GM12878 (cell line): ENCODE measurements around the gene OMD. TPM values are rescaled to one million over a fixed set of nuclear protein-coding genes. Genes with fewer than 3 reads are reported as not detected.

Experiments used
- ATAC-seq: fragments of 200-7000 bp; cut with Tn5 transposase; 3 replicates; pipeline ENCODE4 v1.9.1; 2020; ENCODE audit warnings: mild to moderate bottlenecking, moderate library complexity
- BruUV-seq: library from RNA; stranded (reverse); fragments of 400-500 nt; replicated peaks from 2 replicates; lab custom pipeline; 2021; lab: Mats Ljungman, UMichigan
- CTCF ChIA-PET: fragments of 300-600 bp; sonication (Branson Sonifier 250); formaldehyde crosslinking; extraction: SDS; loops from one replicate; lab custom pipeline; 2021; ENCODE audit warnings: inconsistent platforms; lab: Yijun Ruan, JAX
- POLR2A ChIA-PET: fragments of 350-600 bp; formaldehyde crosslinking; extraction: SDS; loops from one replicate; lab custom pipeline; 2021; ENCODE audit warnings: inconsistent platforms; lab: Charles Lee
- RAD21 ChIA-PET: fragments of 300-600 bp; sonication (Branson Sonifier 250); formaldehyde crosslinking; loops from one replicate; lab custom pipeline; 2023; ENCODE audit warnings: antibody characterized with exemption; ENCODE audit not compliant: unreplicated experiment; lab: Charles Lee
- SMC1A ChIA-PET: fragments of 300-600 bp; sonication (Branson Sonifier 250); formaldehyde crosslinking; loops from one replicate; lab custom pipeline; 2023; ENCODE audit not compliant: unreplicated experiment, uncharacterized antibody; lab: Charles Lee
- DNase-seq: peaks from one replicate; pipeline ENCODE4 v3.0.0-alpha.2; 2011; ENCODE audit warnings: low read depth, low spot score
- FAIRE-seq: peaks from 3 replicates; lab custom pipeline; 2011; peaks lifted over from hg19 to GRCh38; lab: Jason Lieb, UNC
- H2AFZ ChIP-seq: 2 replicates; pipeline ENCODE4 v1.6.0; 2011; ENCODE audit warnings: low read depth, low read length, control low read depth; ENCODE audit not compliant: control insufficient read depth
- H3K27ac ChIP-seq: 2 replicates; pipeline ENCODE4 v1.5.1; 2011; ENCODE audit warnings: control low read depth; ENCODE audit not compliant: control insufficient read depth, insufficient read depth
- H3K27me3 ChIP-seq, 2 experiments: replicated peaks in 1 of 2; 2 replicates each; pipeline versions ENCODE4 v1.6.0 to v1.6.1; 2011; ENCODE audit warnings: low read length in 1 of 2; ENCODE audit not compliant: control insufficient read depth in 2 of 2, insufficient read depth in 2 of 2
- H3K36me3 ChIP-seq, 2 experiments: 2 replicates each; pipeline ENCODE4 v1.5.1; 2011; ENCODE audit warnings: low read length in 1 of 2; ENCODE audit not compliant: control insufficient read depth in 2 of 2, insufficient read depth in 2 of 2
- H3K4me1 ChIP-seq: 2 replicates; pipeline ENCODE4 v1.6.1; 2011; ENCODE audit warnings: mild to moderate bottlenecking, low read length, moderate library complexity, mixed read lengths; ENCODE audit not compliant: control insufficient read depth, insufficient read depth
- H3K4me2 ChIP-seq: 2 replicates; pipeline ENCODE4 v1.6.0; 2011; ENCODE audit warnings: control low read depth; ENCODE audit not compliant: control insufficient read depth, insufficient read depth
- H3K4me3 ChIP-seq: fragments of 200-600 bp; sonication (generic); 2 replicates; pipeline ENCODE4 v1.5.1; 2016
- H3K79me2 ChIP-seq: 2 replicates; pipeline ENCODE4 v1.6.0; 2011; ENCODE audit warnings: low read length; ENCODE audit not compliant: control insufficient read depth, insufficient read depth
- H3K9ac ChIP-seq: 2 replicates; pipeline ENCODE4 v1.8.0; 2011; ENCODE audit warnings: low read length, control low read depth, mixed read lengths; ENCODE audit not compliant: control insufficient read depth, insufficient read depth
- H3K9me3 ChIP-seq: replicated peaks from 3 replicates; pipeline ENCODE4 v1.5.1; 2011; ENCODE audit warnings: mild to moderate bottlenecking, low read length; ENCODE audit not compliant: control insufficient read depth, insufficient read depth
- H4K20me1 ChIP-seq: 2 replicates; pipeline ENCODE4 v1.6.0; 2011; ENCODE audit not compliant: control insufficient read depth, insufficient read depth
- ESRRA ChIP-seq: IDR thresholded peaks from 2 replicates; pipeline ENCODE4 v1.6.1; 2012; ENCODE audit warnings: mild to moderate bottlenecking, low read length, improper control_type of control experiment
- HCFC1 ChIP-seq: fragments of 150-350 bp; IDR thresholded peaks from 2 replicates; pipeline ENCODE4 v1.6.1; 2014; ENCODE audit warnings: low read length
- IKZF2 ChIP-seq, 2 experiments: fragments of 450-650 bp; IDR thresholded peaks; 2 replicates each; pipeline ENCODE4 v1.6.1; 2017; ENCODE audit warnings: mild to moderate bottlenecking in 2 of 2, moderate library complexity in 2 of 2
- KAT2A ChIP-seq: conservative IDR thresholded peaks from 2 replicates; pipeline ENCODE4 v1.6.1; 2011; ENCODE audit warnings: low read depth, low read length; ENCODE audit not compliant: control insufficient read depth
- MXI1 ChIP-seq: fragments of 150-350 bp; IDR thresholded peaks from 2 replicates; pipeline ENCODE4 v1.6.1; 2011; ENCODE audit warnings: low read depth, mild to moderate bottlenecking, inconsistent platforms, low read length, improper control_type of control experiment
- MYB ChIP-seq: fragments of 150-350 bp; IDR thresholded peaks from 2 replicates; pipeline ENCODE4 v1.6.1; 2014; ENCODE audit warnings: mild to moderate bottlenecking, low read depth, low read length, borderline replicate concordance
- NRF1 ChIP-seq: conservative IDR thresholded peaks from 2 replicates; pipeline ENCODE4 v1.6.1; 2011; ENCODE audit warnings: mild to moderate bottlenecking, low read depth, low read length, improper control_type of control experiment
- POLR2A ChIP-seq: IDR thresholded peaks from 2 replicates; pipeline ENCODE4 v1.6.1; 2011; ENCODE audit warnings: low read depth, mild to moderate bottlenecking, low read length
- SUPT20H ChIP-seq: IDR thresholded peaks from 2 replicates; pipeline ENCODE4 v1.6.1; 2011; ENCODE audit warnings: low read depth, mild to moderate bottlenecking, low read length, moderate library complexity, borderline replicate concordance; ENCODE audit not compliant: control insufficient read depth
- SUZ12 ChIP-seq: fragments of 200-600 bp; sonication (generic); IDR thresholded peaks from one replicate; pipeline ENCODE4 v1.6.1; 2018; ENCODE audit warnings: antibody characterized with exemption, mild to moderate bottlenecking; ENCODE audit not compliant: unreplicated experiment
- TCF3 ChIP-seq: IDR thresholded peaks from 2 replicates; pipeline ENCODE4 v1.6.1; 2012; ENCODE audit warnings: low read depth, mild to moderate bottlenecking, low read length, borderline replicate concordance; ENCODE audit not compliant: insufficient read depth
- WGBS: methylation state at CpG from one replicate; pipeline ENCODE4 v1.1.6; 2016; ENCODE audit warnings: low lambda C conversion rate; ENCODE audit not compliant: insufficient replicate concordance, insufficient coverage; ENCODE audit errors: missing lambda C conversion rate; 5-methylcytosine and 5-hydroxymethylcytosine counted together
- in situ Hi-C: fragments of 300-500 bp; cut with MboI; formaldehyde crosslinking; loops from 9 replicates; pipeline ENCODE4 v1.14.3; 2018; ENCODE audit warnings: mixed read lengths
- intact Hi-C: fragments of 100-400 bp; cut with micrococcal nuclease; formaldehyde crosslinking; loops from one replicate; pipeline ENCODE4 v1.14.2; 2022; ENCODE audit not compliant: unreplicated experiment
- polyA plus RNA-seq, 11 experiments: library from polyadenylated mRNA; depleted of rRNA in 4 of 11; unstranded in 6 of 11; stranded (reverse) in 5 of 11; fragments of >200 nt; fragmentation: Nextera tagmentation in 4 of 11; fragmentation: Illumina TruSeq in 1 of 11; extraction: Ambion mirVana in 4 of 11; extraction: Trizol in 1 of 11; gene quantifications; 1 replicate in 1 of 11; 2 replicates in 10 of 11; pipeline versions ENCODE4 v1.2.1 to v1.2.3, GENCODE V29; 2011 to 2016; ENCODE audit warnings: inconsistent platforms in 2 of 11, missing spikeins in 2 of 11, low read depth in 1 of 11
- total RNA-seq, 4 experiments: library from RNA; depleted of rRNA in 3 of 4; stranded (reverse); fragments of >200 nt in 3 of 4; fragmentation: Illumina TruSeq in 1 of 4; extraction: Trizol in 1 of 4; gene quantifications; 2 replicates each; pipeline versions ENCODE4 v1.2.1 to v1.2.3, GENCODE V29; 2013 to 2021

Gene OMD
- total and polyA plus RNA-seq, 10 of the 15 experiments (the other 5 are each of a cell fraction or from before 2014, with no cell fraction given) = 0.08 to 0.70 (median 0.57) TPM; not detected in 7

- BruUV-seq = no TSS peak
- Histone ChIP-seq H3K4me3 (no peak overlapping the region), H3K27me3 (no peaks in the 10 kb centered on the region), H2AFZ (no peak overlapping the region), H3K36me3 (no peaks in the 10 kb centered on the region; a peak in 2 of 4 replicates), H3K4me1 (no peaks in the 10 kb centered on the region), H3K27ac (no peak overlapping the region), H3K79me2 (no peaks in the 10 kb centered on the region), H4K20me1 (no peaks in the 10 kb centered on the region), H3K4me2 (no peak overlapping the region), H3K9me3 (no peaks in the 10 kb centered on the region; the same call in 2 of the 3 replicates), H3K9ac (no peak overlapping the region)
- no peak for DNase-seq
- ChIA-PET POLR2A (no interaction called here), CTCF (no interaction called here), RAD21 (no interaction called here), SMC1A (interaction anchor here (1.3 kb wide), 1 partner anchor 36 kb away, joined by 3 read pairs; no protein-coding TSS in a partner anchor)
- TF ChIP-seq SUPT20H = no peak
- TF ChIP-seq NRF1 = no peak
- TF ChIP-seq TCF3 = no peak
- no peak for TF ChIP-seq IKZF2 (IDR thresholded peaks at IDR 0.05)
- TF ChIP-seq MYB = no peak
- TF ChIP-seq KAT2A = no peak
- TF ChIP-seq SUZ12 = no peak
- TF ChIP-seq MXI1 = no peak
- no peak for TF ChIP-seq POLR2A
- no peak for TF ChIP-seq ESRRA
- no peak for TF ChIP-seq HCFC1
- intact Hi-C loops (no loop called here), in situ Hi-C loops (no loop called here)
- no peak for ATAC-seq
- no peak for FAIRE-seq
- 64% methylated on average over 2 of the region's 2 CpGs for WGBS
Observed at GRCh38 chr9:92369075-92369474, 55.2 kb downstream of the OMD start.

Other genes with a start within 250 kb of the OMD start
- 192 and 241 TPM in 2 replicates for gene IARS1, start 130.8 kb downstream of the OMD start, total RNA-seq (2014; rRNA removed)
- 227 and 229 TPM in 2 replicates for gene IARS1, start 130.8 kb downstream of the OMD start, total RNA-seq (2014; rRNA removed; fragmentation: Illumina TruSeq; extraction: Trizol)
- 140 and 144 TPM in 2 replicates for gene IARS1, start 130.8 kb downstream of the OMD start, total RNA-seq (2021)
- gene IARS1, start 130.8 kb downstream of the OMD start, polyA plus RNA-seq (2011; rRNA removed) = 80.0 and 83.1 TPM in 2 replicates
- gene IARS1, start 130.8 kb downstream of the OMD start, polyA plus RNA-seq (2014; fragmentation: Illumina TruSeq; extraction: Trizol) = 162 and 188 TPM in 2 replicates
- 10 to 100 TPM; 71.0 to 78.8 TPM for gene IARS1, start 130.8 kb downstream of the OMD start, polyA plus RNA-seq (2014; fragmentation: Nextera tagmentation; extraction: Ambion mirVana)
- gene IARS1, start 130.8 kb downstream of the OMD start, polyA plus RNA-seq (2014; rRNA removed) = 92.4 and 98.0 TPM in 2 replicates
- 100 to 1,000 TPM; 180 to 196 TPM for gene IARS1, start 130.8 kb downstream of the OMD start, polyA plus RNA-seq (2016; fragmentation: Nextera tagmentation; extraction: Ambion mirVana)
- 35.4 and 37.4 TPM in 2 replicates for gene NOL8, start 99.1 kb downstream of the OMD start, total RNA-seq (2014; rRNA removed)
- 41.6 and 46.1 TPM in 2 replicates for gene NOL8, start 99.1 kb downstream of the OMD start, total RNA-seq (2014; rRNA removed; fragmentation: Illumina TruSeq; extraction: Trizol)
- 34.4 and 35.3 TPM in 2 replicates for gene NOL8, start 99.1 kb downstream of the OMD start, total RNA-seq (2021)
- 34.9 and 55.5 TPM in 2 replicates for gene NOL8, start 99.1 kb downstream of the OMD start, polyA plus RNA-seq (2011; rRNA removed)
- 55.5 and 62.8 TPM in 2 replicates for gene NOL8, start 99.1 kb downstream of the OMD start, polyA plus RNA-seq (2014; fragmentation: Illumina TruSeq; extraction: Trizol)
- 10 to 100 TPM; 55.9 to 58.6 TPM for gene NOL8, start 99.1 kb downstream of the OMD start, polyA plus RNA-seq (2014; fragmentation: Nextera tagmentation; extraction: Ambion mirVana)
- gene NOL8, start 99.1 kb downstream of the OMD start, polyA plus RNA-seq (2014; rRNA removed) = 23.3 and 33.6 TPM in 2 replicates
- gene NOL8, start 99.1 kb downstream of the OMD start, polyA plus RNA-seq (2016; fragmentation: Nextera tagmentation; extraction: Ambion mirVana) = 10 to 100 TPM; 52.3 to 54.4 TPM
- 20.3 and 24.2 TPM in 2 replicates for gene CENPP, start 98.5 kb downstream of the OMD start, total RNA-seq (2014; rRNA removed)
- 22.1 and 24.5 TPM in 2 replicates for gene CENPP, start 98.5 kb downstream of the OMD start, total RNA-seq (2014; rRNA removed; fragmentation: Illumina TruSeq; extraction: Trizol)
- 17.5 and 19.3 TPM in 2 replicates for gene CENPP, start 98.5 kb downstream of the OMD start, total RNA-seq (2021)
- 13.2 and 21.0 TPM in 2 replicates for gene CENPP, start 98.5 kb downstream of the OMD start, polyA plus RNA-seq (2011; rRNA removed)
- 26.9 and 28.1 TPM in 2 replicates for gene CENPP, start 98.5 kb downstream of the OMD start, polyA plus RNA-seq (2014; fragmentation: Illumina TruSeq; extraction: Trizol)
- 10 to 100 TPM in 1 of 2 experiments, 1 to 10 TPM in 1; 9.4 to 11.7 TPM for gene CENPP, start 98.5 kb downstream of the OMD start, polyA plus RNA-seq (2014; fragmentation: Nextera tagmentation; extraction: Ambion mirVana)
- 14.9 and 15.2 TPM in 2 replicates for gene CENPP, start 98.5 kb downstream of the OMD start, polyA plus RNA-seq (2014; rRNA removed)
- 10 to 100 TPM; 30.2 to 31.4 TPM for gene CENPP, start 98.5 kb downstream of the OMD start, polyA plus RNA-seq (2016; fragmentation: Nextera tagmentation; extraction: Ambion mirVana)
- gene OGN, start 19.9 kb downstream of the OMD start, total RNA-seq (2014; rRNA removed) = 0.05 and 0.11 TPM in 2 replicates
- not detected in 2 replicates for gene OGN, start 19.9 kb downstream of the OMD start, total RNA-seq (2014; rRNA removed; fragmentation: Illumina TruSeq; extraction: Trizol)
- 0.11 TPM in 1 of 2 replicates, not detected in the other for gene OGN, start 19.9 kb downstream of the OMD start, total RNA-seq (2021)
- not detected in 2 replicates for gene OGN, start 19.9 kb downstream of the OMD start, polyA plus RNA-seq (2011; rRNA removed)
- gene OGN, start 19.9 kb downstream of the OMD start, polyA plus RNA-seq (2014; fragmentation: Illumina TruSeq; extraction: Trizol) = 0.04 TPM in 1 of 2 replicates, not detected in the other
- under 1 TPM in 1 of 2 experiments, not detected in 1; 0.19 TPM for gene OGN, start 19.9 kb downstream of the OMD start, polyA plus RNA-seq (2014; fragmentation: Nextera tagmentation; extraction: Ambion mirVana)
- gene OGN, start 19.9 kb downstream of the OMD start, polyA plus RNA-seq (2014; rRNA removed) = 0.05 TPM in 1 of 2 replicates, not detected in the other
- 1 to 10 TPM; 2.1 to 2.5 TPM for gene OGN, start 19.9 kb downstream of the OMD start, polyA plus RNA-seq (2016; fragmentation: Nextera tagmentation; extraction: Ambion mirVana)
- gene ASPN, start 58.0 kb upstream of the OMD start, total RNA-seq (2014; rRNA removed) = not detected in 2 replicates
- gene ASPN, start 58.0 kb upstream of the OMD start, total RNA-seq (2014; rRNA removed; fragmentation: Illumina TruSeq; extraction: Trizol) = not detected in 2 replicates
- gene ASPN, start 58.0 kb upstream of the OMD start, total RNA-seq (2021) = not detected in 2 replicates
- gene ASPN, start 58.0 kb upstream of the OMD start, polyA plus RNA-seq (2011; rRNA removed) = not detected in 2 replicates
- gene ASPN, start 58.0 kb upstream of the OMD start, polyA plus RNA-seq (2014; fragmentation: Illumina TruSeq; extraction: Trizol) = not detected in 2 replicates
- gene ASPN, start 58.0 kb upstream of the OMD start, polyA plus RNA-seq (2014; fragmentation: Nextera tagmentation; extraction: Ambion mirVana) = under 1 TPM in 1 of 2 experiments, not detected in 1; 0.03 TPM
- not detected in 2 replicates for gene ASPN, start 58.0 kb upstream of the OMD start, polyA plus RNA-seq (2014; rRNA removed)
- under 1 TPM; 0.42 to 0.47 TPM for gene ASPN, start 58.0 kb upstream of the OMD start, polyA plus RNA-seq (2016; fragmentation: Nextera tagmentation; extraction: Ambion mirVana)
- gene ECM2, start 111.5 kb upstream of the OMD start, total RNA-seq (2014; rRNA removed) = 0.06 TPM in 1 of 2 replicates, not detected in the other
- 0.09 TPM in 1 of 2 replicates, not detected in the other for gene ECM2, start 111.5 kb upstream of the OMD start, total RNA-seq (2014; rRNA removed; fragmentation: Illumina TruSeq; extraction: Trizol)
- gene ECM2, start 111.5 kb upstream of the OMD start, total RNA-seq (2021) = 0.08 TPM in 1 of 2 replicates, not detected in the other
- gene ECM2, start 111.5 kb upstream of the OMD start, polyA plus RNA-seq (2011; rRNA removed) = 0.03 and 0.06 TPM in 2 replicates
- gene ECM2, start 111.5 kb upstream of the OMD start, polyA plus RNA-seq (2014; fragmentation: Illumina TruSeq; extraction: Trizol) = 0.13 and 0.51 TPM in 2 replicates
- gene ECM2, start 111.5 kb upstream of the OMD start, polyA plus RNA-seq (2014; fragmentation: Nextera tagmentation; extraction: Ambion mirVana) = under 1 TPM; 0.04 to 0.27 TPM
- gene ECM2, start 111.5 kb upstream of the OMD start, polyA plus RNA-seq (2014; rRNA removed) = 0.03 TPM in 1 of 2 replicates, not detected in the other
- gene ECM2, start 111.5 kb upstream of the OMD start, polyA plus RNA-seq (2016; fragmentation: Nextera tagmentation; extraction: Ambion mirVana) = under 1 TPM; 0.54 to 0.67 TPM
- 12.9 and 17.6 TPM in 2 replicates for gene IPPK, start 245.7 kb upstream of the OMD start, total RNA-seq (2014; rRNA removed)
- gene IPPK, start 245.7 kb upstream of the OMD start, total RNA-seq (2014; rRNA removed; fragmentation: Illumina TruSeq; extraction: Trizol) = 11.4 and 11.5 TPM in 2 replicates
- 10.1 and 10.7 TPM in 2 replicates for gene IPPK, start 245.7 kb upstream of the OMD start, total RNA-seq (2021)
- gene IPPK, start 245.7 kb upstream of the OMD start, polyA plus RNA-seq (2011; rRNA removed) = 21.8 and 22.1 TPM in 2 replicates
- gene IPPK, start 245.7 kb upstream of the OMD start, polyA plus RNA-seq (2014; fragmentation: Illumina TruSeq; extraction: Trizol) = 10.6 and 12.8 TPM in 2 replicates
- 1 to 10 TPM; 2.1 to 4.0 TPM for gene IPPK, start 245.7 kb upstream of the OMD start, polyA plus RNA-seq (2014; fragmentation: Nextera tagmentation; extraction: Ambion mirVana)
- gene IPPK, start 245.7 kb upstream of the OMD start, polyA plus RNA-seq (2014; rRNA removed) = 9.2 and 10.6 TPM in 2 replicates
- 10 to 100 TPM; 11.4 to 11.5 TPM for gene IPPK, start 245.7 kb upstream of the OMD start, polyA plus RNA-seq (2016; fragmentation: Nextera tagmentation; extraction: Ambion mirVana)